ENCODE data around the gene IER3.

IER3 gene

GRCh38 chr6:30747902-30748769, 3.8 kb upstream of the IER3 start:
- DNase-seq = no peak
- Mint-ChIP-seq H3K27ac (no peak overlapping the region), H3K36me3 (ENCODE audit: low read depth) (no peaks in the 10 kb centered on the region), H3K9me3 (no peaks in the 10 kb centered on the region), H3K27me3 (ENCODE audit: low read depth, poor library complexity) (peaks cover 6% of the 10 kb centered on the region), H3K4me1 (peaks cover 66% of the 10 kb centered on the region), H3K4me3 (no peak overlapping the region)
- TF ChIP-seq, protein P1, sequence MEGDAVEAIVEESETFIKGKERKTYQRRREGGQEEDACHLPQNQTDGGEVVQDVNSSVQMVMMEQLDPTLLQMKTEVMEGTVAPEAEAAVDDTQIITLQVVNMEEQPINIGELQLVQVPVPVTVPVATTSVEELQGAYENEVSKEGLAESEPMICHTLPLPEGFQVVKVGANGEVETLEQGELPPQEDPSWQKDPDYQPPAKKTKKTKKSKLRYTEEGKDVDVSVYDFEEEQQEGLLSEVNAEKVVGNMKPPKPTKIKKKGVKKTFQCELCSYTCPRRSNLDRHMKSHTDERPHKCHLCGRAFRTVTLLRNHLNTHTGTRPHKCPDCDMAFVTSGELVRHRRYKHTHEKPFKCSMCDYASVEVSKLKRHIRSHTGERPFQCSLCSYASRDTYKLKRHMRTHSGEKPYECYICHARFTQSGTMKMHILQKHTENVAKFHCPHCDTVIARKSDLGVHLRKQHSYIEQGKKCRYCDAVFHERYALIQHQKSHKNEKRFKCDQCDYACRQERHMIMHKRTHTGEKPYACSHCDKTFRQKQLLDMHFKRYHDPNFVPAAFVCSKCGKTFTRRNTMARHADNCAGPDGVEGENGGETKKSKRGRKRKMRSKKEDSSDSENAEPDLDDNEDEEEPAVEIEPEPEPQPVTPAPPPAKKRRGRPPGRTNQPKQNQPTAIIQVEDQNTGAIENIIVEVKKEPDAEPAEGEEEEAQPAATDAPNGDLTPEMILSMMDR (IDR thresholded peaks at IDR 0.05) = no peak

DNA sequence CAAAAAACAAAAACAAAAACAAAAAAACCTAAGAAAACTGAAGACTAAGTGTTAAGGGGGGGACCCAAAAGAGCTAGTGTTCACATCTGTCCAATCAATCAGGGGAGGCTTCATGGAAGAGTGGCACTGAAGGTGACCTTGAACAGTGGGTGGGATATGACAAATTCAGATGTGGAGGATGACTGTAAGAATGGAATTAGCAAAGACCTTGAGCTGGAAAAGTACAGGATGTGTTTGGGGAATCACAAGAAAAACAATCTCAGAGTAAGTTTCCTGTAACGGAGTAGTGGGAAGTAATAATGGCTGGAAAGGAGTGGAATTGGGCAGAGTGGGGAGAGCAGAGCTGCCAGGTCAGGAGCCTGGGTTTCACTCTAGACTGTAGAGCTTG, 2.9 kb upstream of the IER3 start:
- no peaks in the 10 kb centered on the region for H3K36me3 Mint-ChIP-seq (ENCODE audit: low read depth)
- H3K27me3 Mint-ChIP-seq (ENCODE audit: low read depth, poor library complexity) = peaks cover 6% of the 10 kb centered on the region
- no peak overlapping the region for H3K4me3 Mint-ChIP-seq

DNA sequence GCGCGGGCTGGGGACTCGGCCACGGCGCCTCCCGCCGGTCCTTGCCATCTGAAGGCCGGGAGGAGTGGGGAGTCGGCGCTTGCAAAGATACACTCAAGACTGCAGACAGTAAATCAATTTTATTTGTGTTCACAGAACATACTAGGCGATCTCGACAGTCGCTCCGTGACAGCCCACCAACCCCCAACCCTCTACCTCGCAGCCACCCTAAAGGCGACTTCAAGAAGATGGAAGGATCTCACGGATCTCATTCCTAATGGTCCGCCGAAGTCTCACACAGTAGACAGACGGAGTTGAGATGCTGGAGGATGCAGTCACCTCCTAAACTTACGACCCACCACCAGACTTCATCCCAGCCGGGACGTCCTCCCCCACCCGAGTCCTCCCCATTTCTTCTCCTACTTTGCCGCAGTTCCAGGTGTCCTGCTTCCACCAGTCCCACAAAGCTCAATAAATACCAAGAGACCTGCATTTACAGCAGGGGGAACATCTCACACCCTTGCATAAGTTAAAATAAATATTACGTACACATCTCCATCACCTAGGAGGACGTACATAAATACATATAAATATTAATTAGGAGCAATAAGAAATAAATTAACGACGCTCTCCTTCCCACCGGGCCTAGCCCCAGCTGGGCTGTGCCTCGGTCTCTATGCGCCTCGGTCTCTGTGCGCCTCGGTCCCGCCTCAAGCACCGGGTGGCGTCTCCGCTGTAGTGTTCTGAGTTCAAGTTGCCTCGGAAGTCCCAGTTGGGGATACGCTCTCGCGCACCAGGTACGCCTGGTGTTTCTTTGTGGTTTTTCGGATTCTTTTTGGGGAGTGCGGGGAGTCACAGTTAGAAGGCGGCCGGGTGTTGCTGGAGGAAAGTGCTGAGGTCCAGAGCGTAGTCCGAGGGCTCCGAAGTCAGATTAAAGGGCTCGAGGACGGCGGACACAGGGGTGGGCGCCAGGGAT, 971 bp downstream of the IER3 start:
- DNase-seq = no peak
- H3K27me3 Mint-ChIP-seq (ENCODE audit: low read depth, poor library complexity) = peaks cover 6% of the 10 kb centered on the region
- peaks cover 29% of the 10 kb centered on the region for H3K36me3 Mint-ChIP-seq (ENCODE audit: low read depth)
- peak overlapping the region; percentile 97 for H3K4me3 Mint-ChIP-seq
- peak overlapping the region; percentile 95 for H3K27ac Mint-ChIP-seq
- no peaks in the 10 kb centered on the region for H3K9me3 Mint-ChIP-seq
- TF ChIP-seq, protein P1 (IDR thresholded peaks at IDR 0.05) = no peak
- peaks cover 61% of the 10 kb centered on the region for H3K4me1 Mint-ChIP-seq

More for the DNA sequence above, 2.9 kb upstream of the IER3 start:
- Mint-ChIP-seq H3K4me1 (peaks cover 59% of the 10 kb centered on the region), H3K9me3 (no peaks in the 10 kb centered on the region), H3K27ac (peak overlapping the region; percentile 77)
- DNase-seq = no peak
- TF ChIP-seq, protein P1 (IDR thresholded peaks at IDR 0.05) = no peak

DNA sequence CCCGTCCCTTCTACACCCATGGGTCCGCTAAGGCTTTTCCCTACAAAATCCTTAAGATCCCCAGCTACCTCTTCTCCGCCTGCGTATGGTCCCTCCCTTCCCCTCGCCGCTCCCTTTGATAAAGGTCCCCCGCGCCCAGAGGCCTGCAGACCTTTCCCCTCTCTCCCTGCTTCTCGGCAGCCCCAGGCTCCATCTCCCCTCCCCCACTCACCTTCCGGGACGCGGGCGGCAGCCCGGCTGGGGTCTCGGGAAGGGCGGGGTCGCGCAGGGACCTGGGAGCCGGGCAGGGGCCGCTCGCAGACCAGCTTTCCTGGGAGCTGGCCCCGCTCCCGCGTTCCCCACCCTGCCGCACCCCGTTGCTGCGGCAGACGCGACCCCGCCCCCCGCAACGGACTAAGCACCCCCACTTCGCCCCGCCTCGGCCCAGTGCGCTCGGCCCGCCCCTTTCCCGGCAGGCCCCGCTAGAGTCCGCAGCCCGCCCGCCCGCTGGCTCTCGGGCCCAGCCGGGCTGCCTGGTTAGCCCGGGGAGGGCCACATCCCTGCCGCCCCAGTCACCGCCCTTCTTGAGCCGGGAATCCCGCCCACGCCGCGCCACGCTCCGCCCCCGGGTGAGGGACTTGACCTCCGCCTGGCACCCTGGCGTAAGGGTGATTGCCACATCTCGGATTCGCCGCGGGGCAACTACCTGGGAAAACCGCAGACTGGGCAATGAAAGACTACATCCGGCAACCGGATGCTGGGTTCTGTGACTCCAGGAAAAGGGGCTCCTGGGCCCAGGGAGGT, 1.8 kb downstream of the IER3 start, which contains the start of gene FLOT1:
Gene FLOT1, minus strand, starts transcription at position 372 of the 783 bp plus-strand sequence. CDS start 498 bp downstream, outside the sequence.
- Mint-ChIP-seq H3K4me3 (peak within 1 kb of the TSS; percentile 97), H3K27ac (peak within 1 kb of the TSS; percentile 98), H3K27me3 (ENCODE audit: low read depth, poor library complexity) (peaks cover 5% of the 10 kb centered on the region), H3K36me3 (ENCODE audit: low read depth) (peaks cover 37% of the 10 kb centered on the region), H3K9me3 (no peaks in the 10 kb centered on the region), H3K4me1 (peaks cover 58% of the 10 kb centered on the region)
- DNase-seq = peak; percentile 92
- TF ChIP-seq, protein P1 (IDR thresholded peaks at IDR 0.05) = no peak

DNA sequence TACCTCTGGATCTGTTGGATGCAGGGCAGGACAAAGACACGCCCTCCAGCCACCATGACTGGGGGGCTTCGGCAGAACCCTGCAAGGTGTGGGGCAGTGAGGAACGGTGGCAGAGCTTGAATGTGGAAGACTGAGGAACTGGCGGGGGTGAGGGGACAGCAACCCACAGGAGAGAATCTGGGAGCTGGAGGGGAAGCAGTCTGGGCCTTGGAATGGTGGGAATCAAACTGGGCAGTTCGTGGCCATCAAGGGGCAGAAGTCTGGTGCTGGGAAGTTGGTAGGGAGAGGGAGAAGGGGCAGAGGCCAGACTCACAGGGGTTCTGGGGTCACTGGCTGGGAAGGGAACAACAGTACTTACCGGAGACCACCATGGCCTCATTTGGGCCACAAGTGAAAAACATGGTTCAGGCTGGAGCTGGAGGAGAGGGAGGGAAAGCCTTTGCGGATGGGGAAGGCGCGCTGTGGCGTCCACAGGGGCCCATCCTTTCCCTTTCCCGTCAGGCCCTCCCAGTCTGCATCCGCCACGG, 2.5 kb downstream of the IER3 start:
- Mint-ChIP-seq H3K4me3 (peak overlapping the region; percentile 97), H3K4me1 (peaks cover 59% of the 10 kb centered on the region), H3K27ac (peak overlapping the region; percentile 98), H3K36me3 (ENCODE audit: low read depth) (peaks cover 43% of the 10 kb centered on the region), H3K27me3 (ENCODE audit: low read depth, poor library complexity) (peaks cover 3% of the 10 kb centered on the region), H3K9me3 (no peaks in the 10 kb centered on the region)
- TF ChIP-seq, protein P1 (IDR thresholded peaks at IDR 0.05) = no peak
- no peak for DNase-seq

Data from nephron progenitor cell (in vitro differentiated cells).